Adrenal gland (tissue), 12 donors: Measurements from ENCODE around the gene IFITM2. TPM values are rescaled to one million over a fixed set of nuclear protein-coding genes. Genes with fewer than 3 reads are reported as not detected.
A peak's percentile ranks its signal among the peaks of the same experiment; 100 is the strongest.
"Not testable (repeated sequence)": the region's sequence is repeated elsewhere in the genome, so short reads cannot be mapped to it uniquely, and the experiment has no call there.

Experiments used
- DNase-seq, 7 donors: peaks; one replicate each; pipeline ENCODE4 v3.0.0-alpha.2; 2019 to 2020
- H3K27ac ChIP-seq, 5 donors: fragments of 200-600 bp; sonication (generic) in 4 of 5; 1 replicate in 3 of 5; 2 replicates in 2 of 5; pipeline versions ENCODE4 v1.5.1 to v1.8.0; 2016 to 2020; ENCODE audit warnings: mild to moderate bottlenecking in 1 of 5
- H3K27me3 ChIP-seq: fragments of 200-600 bp; 2 replicates; pipeline ENCODE4 v1.8.0; 2021
- H3K36me3 ChIP-seq, 2 donors: fragments of 200-600 bp; replicated peaks in 1 of 2; 1 replicate in 1 of 2; 2 replicates in 1 of 2; pipeline versions ENCODE4 v1.5.1 to v1.8.0; 2018 to 2022
- H3K4me1 ChIP-seq, 2 donors: fragments of 200-600 bp; replicated peaks in 1 of 2; 1 replicate in 1 of 2; 2 replicates in 1 of 2; pipeline versions ENCODE4 v1.5.1 to v1.8.0; 2018 to 2021
- H3K4me3 ChIP-seq, 4 donors: fragments of 200-600 bp; sonication (generic) in 3 of 4; one replicate each; pipeline ENCODE4 v1.5.1; 2016 to 2018
- H3K9me3 ChIP-seq, 3 donors: fragments of 200-600 bp; sonication (generic) in 1 of 3; replicated peaks in 1 of 3; 1 replicate in 2 of 3; 2 replicates in 1 of 3; pipeline versions ENCODE4 v1.5.1 to v1.8.0; 2016 to 2021
- POLR2A ChIP-seq, 2 donors: fragments of 450-650 bp; IDR thresholded peaks; one replicate each; pipeline ENCODE4 v1.6.1; 2017; ENCODE audit warnings: antibody characterized with exemption in 2 of 2, mild to moderate bottlenecking in 2 of 2, moderate library complexity in 1 of 2
- WGBS, 4 donors: extraction: QIAGEN DNeasy Blood & Tissue Kit in 2 of 4; methylation state at CpG; one replicate each; pipeline versions ENCODE4 v1.1.5 to v1.1.7; 2013 to 2017; 5-methylcytosine and 5-hydroxymethylcytosine counted together
- intact Hi-C, 2 donors: fragments of 100-400 bp; cut with DNase I; formaldehyde crosslinking; loops; one replicate each; pipeline versions ENCODE4 v1.14.1 to v1.15.0; 2022 to 2023
- polyA plus RNA-seq, 3 donors: library from polyadenylated mRNA; stranded (reverse); fragments of 200-250 nt in 2 of 3; fragments of 350-450 nt in 1 of 3; fragmentation: Illumina TruSeq in 1 of 3; extraction: RNeasy Lipid Tissue Mini Kit (QIAGEN cat#74804) in 1 of 3; gene quantifications; one replicate each; pipeline ENCODE4 v1.2.3, GENCODE V29; 2013 to 2014
- total RNA-seq, 9 donors: library from RNA; depleted of rRNA in 4 of 9; stranded (reverse); fragments of >200 nt in 4 of 9; fragments of 120-200 nt in 1 of 9; fragmentation: NEBNext Ultra II Directional in 1 of 9; extraction: Animal tissue kit (Norgen Biotek cat#: 25700) in 1 of 9; gene quantifications; one replicate each; pipeline versions ENCODE4 v1.1.0 to v1.2.4, GENCODE V29; 2013 to 2023
- TF ChIP-seq, protein P1 (sequence below), 6 experiments: fragments of 450-650 bp in 4 of 6; fragments of 200-600 bp in 2 of 6; sonication (generic) in 1 of 6; IDR thresholded peaks; 1 replicate in 5 of 6; 2 replicates in 1 of 6; pipeline versions ENCODE4 v1.5.1 to v1.8.0; 2016 to 2021; ENCODE audit warnings: antibody characterized with exemption in 6 of 6, mild to moderate bottlenecking in 2 of 6, moderate library complexity in 1 of 6
- donor health status: healthy with polysubstance abuse.
- donor health status: Bipolar disorder and iron deficiency.
- donor health status: DM: yes; HTN: yes; CAD: no.
- donor health status: DM: no; HTN: no; CAD: no.
- donor health status: DM: no; HTN: no; CAD: no.
- donor health status: DM: yes; HTN: yes; CAD: no.

Gene IFITM2
- total and polyA plus RNA-seq, 12 donors, result 30.7 to 835 (median 235) TPM

DNA sequence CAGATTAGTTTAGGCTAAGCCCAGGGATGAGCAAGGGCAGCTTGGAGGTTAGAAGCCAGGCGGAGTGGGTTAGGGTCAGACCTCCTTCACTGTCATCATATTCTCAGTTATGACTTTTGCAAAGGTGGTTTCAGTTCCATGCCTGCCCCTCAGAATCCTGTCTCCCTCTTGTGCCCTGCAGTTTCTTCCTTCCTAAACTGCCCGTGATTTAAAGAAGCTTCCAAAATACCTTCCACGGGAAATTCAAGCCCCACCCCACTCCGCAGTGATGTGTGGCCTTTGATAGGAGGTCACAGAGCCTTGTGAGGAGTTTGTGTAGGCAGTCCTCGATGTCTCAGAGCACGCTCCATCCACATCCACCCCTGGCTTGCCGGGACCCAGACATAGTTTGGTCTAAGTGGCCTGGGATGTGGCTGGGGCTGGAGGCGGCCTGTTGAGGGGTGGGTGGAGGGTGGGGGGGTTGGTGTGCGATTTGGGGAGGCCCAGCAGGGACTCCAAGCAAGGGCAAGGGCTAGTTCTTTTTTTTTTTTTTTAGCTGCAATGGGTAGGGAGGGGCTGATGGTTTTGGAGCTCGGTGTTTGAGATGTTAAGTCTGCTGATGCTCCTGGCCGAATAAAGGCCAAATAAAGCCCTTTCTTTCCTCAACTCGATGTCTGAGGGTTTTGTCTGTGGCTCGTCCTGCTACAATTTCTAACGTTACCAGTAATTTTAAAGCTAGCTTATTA lies 4.6 kb downstream of the IFITM2 start:
- Histone ChIP-seq H3K4me3 (peak overlapping the region in 1 of 4 donors; percentile 44), H3K4me1 (peaks cover 6 to 37% of the 10 kb centered on the region in 2 donors), H3K27ac (peak overlapping the region in 3 of 5 donors; percentile 64 to 89 (median 74)), H3K27me3 (peaks cover 16% of the 10 kb centered on the region), H3K36me3 (no peaks in the 10 kb centered on the region), H3K9me3 (no peaks in the 10 kb centered on the region)
- no peak for DNase-seq
- TF ChIP-seq, protein P1, sequence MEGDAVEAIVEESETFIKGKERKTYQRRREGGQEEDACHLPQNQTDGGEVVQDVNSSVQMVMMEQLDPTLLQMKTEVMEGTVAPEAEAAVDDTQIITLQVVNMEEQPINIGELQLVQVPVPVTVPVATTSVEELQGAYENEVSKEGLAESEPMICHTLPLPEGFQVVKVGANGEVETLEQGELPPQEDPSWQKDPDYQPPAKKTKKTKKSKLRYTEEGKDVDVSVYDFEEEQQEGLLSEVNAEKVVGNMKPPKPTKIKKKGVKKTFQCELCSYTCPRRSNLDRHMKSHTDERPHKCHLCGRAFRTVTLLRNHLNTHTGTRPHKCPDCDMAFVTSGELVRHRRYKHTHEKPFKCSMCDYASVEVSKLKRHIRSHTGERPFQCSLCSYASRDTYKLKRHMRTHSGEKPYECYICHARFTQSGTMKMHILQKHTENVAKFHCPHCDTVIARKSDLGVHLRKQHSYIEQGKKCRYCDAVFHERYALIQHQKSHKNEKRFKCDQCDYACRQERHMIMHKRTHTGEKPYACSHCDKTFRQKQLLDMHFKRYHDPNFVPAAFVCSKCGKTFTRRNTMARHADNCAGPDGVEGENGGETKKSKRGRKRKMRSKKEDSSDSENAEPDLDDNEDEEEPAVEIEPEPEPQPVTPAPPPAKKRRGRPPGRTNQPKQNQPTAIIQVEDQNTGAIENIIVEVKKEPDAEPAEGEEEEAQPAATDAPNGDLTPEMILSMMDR (IDR thresholded peaks at IDR 0.05), result no peak
- TF ChIP-seq POLR2A (IDR thresholded peaks at IDR 0.05), result peak in 1 of 2 donors; percentile 16
- 51 to 63% (median 61%) methylated on average over 14 of the region's 14 CpGs for WGBS, 4 donors
- intact Hi-C loops, result no loop called here

GRCh38 chr11:313304-313786 lies 5.7 kb downstream of the IFITM2 start:
- Histone ChIP-seq H3K4me1 (peaks cover 6 to 35% of the 10 kb centered on the region in 2 donors), H3K4me3 (peak overlapping the region in 1 of 4 donors; percentile 45), H3K36me3 (no peaks in the 10 kb centered on the region), H3K27me3 (peaks cover 16% of the 10 kb centered on the region), H3K9me3 (no peaks in the 10 kb centered on the region), H3K27ac (peak overlapping the region in 3 of 5 donors; percentile 64 to 89 (median 74))
- TF ChIP-seq, protein P1 (IDR thresholded peaks at IDR 0.05), result no peak
- intact Hi-C loops, result no loop called here
- WGBS, 4 donors, result 64 to 85% (median 72%) methylated on average over 5 to 8 of the region's 8 CpGs
- no peak for DNase-seq

DNA sequence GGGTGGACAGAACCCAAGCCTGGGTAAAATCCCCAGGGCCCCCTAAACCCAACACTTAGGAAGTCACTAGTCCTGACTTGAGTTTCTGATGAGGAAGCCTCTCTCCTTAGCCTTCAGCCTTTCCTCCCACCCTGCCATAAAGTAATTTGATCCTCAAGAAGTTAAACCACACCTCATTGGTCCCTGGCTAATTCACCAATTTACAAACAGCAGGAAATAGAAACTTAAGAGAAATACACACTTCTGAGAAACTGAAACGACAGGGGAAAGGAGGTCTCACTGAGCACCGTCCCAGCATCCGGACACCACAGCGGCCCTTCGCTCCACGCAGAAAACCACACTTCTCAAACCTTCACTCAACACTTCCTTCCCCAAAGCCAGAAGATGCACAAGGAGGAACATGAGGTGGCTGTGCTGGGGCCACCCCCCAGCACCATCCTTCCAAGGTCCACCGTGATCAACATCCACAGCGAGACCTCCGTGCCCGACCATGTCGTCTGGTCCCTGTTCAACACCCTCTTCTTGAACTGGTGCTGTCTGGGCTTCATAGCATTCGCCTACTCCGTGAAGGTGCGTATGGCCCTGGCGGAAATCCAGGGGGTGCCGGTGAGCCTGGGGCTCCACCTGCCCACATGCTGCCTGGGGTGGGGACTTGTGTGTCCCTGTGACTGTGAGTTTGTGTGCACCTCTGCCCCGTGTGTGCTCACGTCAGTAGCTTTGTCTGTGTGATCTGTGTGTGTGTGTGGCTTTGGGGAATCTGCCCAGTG lies 6.4 kb downstream of the IFITM2 start, which contains the start of gene IFITM1:
Gene IFITM1, plus strand, starts transcription at position 254 of the 767 bp plus-strand sequence. Its CDS starts 131 bp downstream, at position 385.
- WGBS, 4 donors, result 41 to 56% (median 53%) methylated on average over 15 to 18 of the region's 18 CpGs
- peaks cover 16% of the 10 kb centered on the region for H3K27me3 ChIP-seq
- intact Hi-C loops, result no loop called here
- TF ChIP-seq, protein P1 (IDR thresholded peaks at IDR 0.05), result no peak
- TF ChIP-seq POLR2A (IDR thresholded peaks at IDR 0.05), result peak; percentile 35 to 52
- H3K4me3 ChIP-seq, result peak within 1 kb of the TSS in 1 of 4 donors; percentile 45
- H3K27ac ChIP-seq, result peak within 1 kb of the TSS in 3 of 5 donors; percentile 64 to 89 (median 74)
- H3K4me1 ChIP-seq, result peaks cover 6 to 35% of the 10 kb centered on the region in 2 donors
- peak in 1 of 7 donors; percentile 67 for DNase-seq
- no peaks in the 10 kb centered on the region for H3K36me3 ChIP-seq
- no peaks in the 10 kb centered on the region for H3K9me3 ChIP-seq

DNA sequence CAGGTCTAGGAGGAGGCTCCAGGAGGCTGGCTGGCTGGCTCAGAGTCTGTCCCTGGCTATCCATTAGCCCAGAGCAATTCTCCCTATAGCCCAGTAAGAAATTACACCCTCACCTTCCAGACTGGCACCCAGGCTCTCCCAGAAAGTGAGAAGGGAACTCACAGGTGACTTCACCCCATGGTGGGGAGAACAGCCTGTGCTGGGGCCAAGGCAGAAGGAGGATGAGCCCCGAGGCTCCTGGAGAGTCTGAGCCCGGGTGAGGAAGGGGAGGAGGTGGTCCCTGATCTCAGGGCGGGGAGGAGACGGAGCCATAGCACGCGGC lies 6.9 kb downstream of the IFITM2 start:
- Histone ChIP-seq H3K4me1 (peaks cover 6 to 31% of the 10 kb centered on the region in 2 donors), H3K4me3 (peak overlapping the region in 1 of 4 donors; percentile 45), H3K27me3 (peaks cover 16% of the 10 kb centered on the region), H3K27ac (peak overlapping the region in 3 of 5 donors; percentile 52 to 89 (median 74))
- H3K9me3 ChIP-seq, intact Hi-C loops, H3K36me3 ChIP-seq, DNase-seq: not testable (repeated sequence)
- WGBS, 4 donors, result 45 to 53% (median 47%) methylated on average over 2 to 6 of the region's 6 CpGs
